MM.1S (cell line): ENCODE measurements around the gene RASL10A.

Experiments used
- EZH2 ChIP-seq: fragments of 300-600 bp; sonication (generic); optimal IDR thresholded peaks from 2 replicates; pipeline ENCODE3; 2017; ENCODE audit warnings: low read depth, mild to moderate bottlenecking, antibody characterized with exemption, low read length, mixed read lengths
- EZH2phosphoT487 ChIP-seq: fragments of 300-600 bp; sonication (generic); IDR thresholded peaks from 2 replicates; pipeline ENCODE4 v1.6.1; 2018; ENCODE audit warnings: antibody characterized with exemption, low read length
- TF ChIP-seq, protein P1 (sequence below): fragments of 300-600 bp; sonication (generic); IDR thresholded peaks from 2 replicates; pipeline ENCODE4 v1.5.1; 2016; ENCODE audit warnings: antibody characterized with exemption, low read length, mixed read lengths

DNA sequence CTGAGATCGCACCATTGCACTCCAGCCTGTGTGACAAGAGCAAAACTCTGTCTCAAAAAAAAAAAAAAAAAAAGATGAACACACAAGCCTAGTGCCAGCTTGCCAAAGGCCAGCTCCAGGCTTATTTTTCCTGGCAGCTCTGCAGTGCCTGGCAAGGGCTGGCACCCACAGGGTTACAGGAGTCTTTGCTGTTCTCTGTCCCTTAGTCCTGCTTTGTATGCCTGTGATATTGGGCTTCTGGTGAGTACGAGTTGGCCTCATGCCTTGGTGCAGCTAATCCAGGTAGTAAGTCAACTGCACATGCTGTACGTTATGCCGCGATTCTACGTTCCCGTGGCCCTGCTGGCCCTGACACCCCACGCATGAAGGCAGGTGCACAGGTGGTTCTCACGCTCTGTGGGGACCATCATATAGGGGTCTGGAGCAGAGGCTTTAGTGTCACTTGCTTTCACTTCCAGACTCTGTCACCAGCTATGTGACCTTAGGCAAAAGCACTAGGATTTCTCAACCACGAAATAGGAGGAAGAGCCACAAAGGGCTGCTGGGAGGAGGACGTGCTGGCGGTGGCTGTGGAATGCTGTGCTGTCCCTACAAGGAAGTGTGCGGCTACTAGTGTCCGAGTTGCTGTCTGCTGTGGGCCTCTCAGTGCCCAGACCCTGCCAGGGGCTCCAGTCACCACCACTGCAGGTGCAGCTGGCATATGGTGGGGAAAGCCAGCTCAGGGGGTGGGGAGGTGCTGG, 21.4 kb upstream of the RASL10A start:
- TF ChIP-seq, protein P1, sequence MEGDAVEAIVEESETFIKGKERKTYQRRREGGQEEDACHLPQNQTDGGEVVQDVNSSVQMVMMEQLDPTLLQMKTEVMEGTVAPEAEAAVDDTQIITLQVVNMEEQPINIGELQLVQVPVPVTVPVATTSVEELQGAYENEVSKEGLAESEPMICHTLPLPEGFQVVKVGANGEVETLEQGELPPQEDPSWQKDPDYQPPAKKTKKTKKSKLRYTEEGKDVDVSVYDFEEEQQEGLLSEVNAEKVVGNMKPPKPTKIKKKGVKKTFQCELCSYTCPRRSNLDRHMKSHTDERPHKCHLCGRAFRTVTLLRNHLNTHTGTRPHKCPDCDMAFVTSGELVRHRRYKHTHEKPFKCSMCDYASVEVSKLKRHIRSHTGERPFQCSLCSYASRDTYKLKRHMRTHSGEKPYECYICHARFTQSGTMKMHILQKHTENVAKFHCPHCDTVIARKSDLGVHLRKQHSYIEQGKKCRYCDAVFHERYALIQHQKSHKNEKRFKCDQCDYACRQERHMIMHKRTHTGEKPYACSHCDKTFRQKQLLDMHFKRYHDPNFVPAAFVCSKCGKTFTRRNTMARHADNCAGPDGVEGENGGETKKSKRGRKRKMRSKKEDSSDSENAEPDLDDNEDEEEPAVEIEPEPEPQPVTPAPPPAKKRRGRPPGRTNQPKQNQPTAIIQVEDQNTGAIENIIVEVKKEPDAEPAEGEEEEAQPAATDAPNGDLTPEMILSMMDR: no peak
- TF ChIP-seq EZH2: no peak
- TF ChIP-seq EZH2phosphoT487: no peak
